Measurements from ENCODE around the gene IKZF3. TPM values are rescaled to one million over a fixed set of nuclear protein-coding genes. Genes with fewer than 3 reads are reported as not detected.
"Not testable (repeated sequence)": the region's sequence is repeated elsewhere in the genome, so short reads cannot be mapped to it uniquely, and the experiment has no call there.

Gene IKZF3
- 208 and 220 TPM in 2 replicates for total RNA-seq

- peak; percentile 58 for ATAC-seq (ENCODE audit: low read depth)
- peaks cover 5% of the 10 kb centered on the region for H3K9me3 Mint-ChIP-seq
- POLR2A ChIA-PET: interaction anchor here (0.5 to 8.5 kb wide), 22 partner anchors 15 to 242 kb away, joined by 3 to 165 read pairs (median 7); partner anchors contain the start of genes LRRC3C, MIEN1, ORMDL3 and PGAP3
- no peak for TF ChIP-seq CTCF (IDR thresholded peaks at IDR 0.05)
- DNase-seq: peak; percentile 78
- peaks cover 71% of the 10 kb centered on the region for H3K4me1 Mint-ChIP-seq
- H3K27ac Mint-ChIP-seq: peak within 1 kb of the TSS; percentile 99
- CTCF ChIA-PET: interaction anchor here (0.9 to 2.6 kb wide), 10 partner anchors 17 to 243 kb away, joined by 3 to 26 read pairs (median 4); partner anchors contain the start of gene MIEN1
- intact Hi-C loops (cut with micrococcal nuclease): loop anchor here (1.0 to 10.0 kb wide), 9 partner anchors 42 to 1159 kb away; partner anchors contain the start of genes MIEN1, MLLT6, PGAP3 and PSMD3
- H3K4me3 Mint-ChIP-seq: peak within 1 kb of the TSS; percentile 98
- no peaks in the 10 kb centered on the region for H3K27me3 Mint-ChIP-seq
- H3K36me3 Mint-ChIP-seq (ENCODE audit: low read depth): peaks cover 43% of the 10 kb centered on the region
These were observed at the start of gene IKZF3 for GRCh38 chr17:39863918-39864746. Gene IKZF3 (minus strand): TSS chr17:39864312. CDS start chr17:39864126, 186 bp downstream.

- ChIA-PET CTCF (no interaction called here), POLR2A (no interaction called here)
- intact Hi-C loops (cut with micrococcal nuclease): no loop called here
- no peak overlapping the region for H3K27ac Mint-ChIP-seq
- H3K4me1 Mint-ChIP-seq: no peaks in the 10 kb centered on the region
- DNase-seq: no peak
- no peaks in the 10 kb centered on the region for H3K9me3 Mint-ChIP-seq
- ATAC-seq (ENCODE audit: low read depth): no peak
- peaks cover 39% of the 10 kb centered on the region for H3K36me3 Mint-ChIP-seq (ENCODE audit: low read depth)
- no peaks in the 10 kb centered on the region for H3K27me3 Mint-ChIP-seq
- TF ChIP-seq CTCF (IDR thresholded peaks at IDR 0.05): no peak
- H3K4me3 Mint-ChIP-seq: no peak overlapping the region
These were observed 44.8 kb upstream of the IKZF3 start for GRCh38 chr17:39908789-39909352.

GRCh38 chr17:39904990-39905288 lies 40.8 kb upstream of the IKZF3 start:
- intact Hi-C loops (cut with micrococcal nuclease): no loop called here
- peaks cover 30% of the 10 kb centered on the region for H3K36me3 Mint-ChIP-seq (ENCODE audit: low read depth)
- no peak overlapping the region for H3K4me3 Mint-ChIP-seq
- ATAC-seq (ENCODE audit: low read depth) (no peak), DNase-seq (no peak)
- TF ChIP-seq CTCF (IDR thresholded peaks at IDR 0.05): no peak
- peaks cover 5% of the 10 kb centered on the region for H3K4me1 Mint-ChIP-seq
- ChIA-PET CTCF (no interaction called here), POLR2A (no interaction called here)
- no peaks in the 10 kb centered on the region for H3K27me3 Mint-ChIP-seq
- H3K27ac Mint-ChIP-seq: no peak overlapping the region
- H3K9me3 Mint-ChIP-seq: no peaks in the 10 kb centered on the region

GRCh38 chr17:39903158-39903884 lies 39.2 kb upstream of the IKZF3 start:
- ChIA-PET POLR2A (no interaction called here), CTCF (no interaction called here)
- no peaks in the 10 kb centered on the region for H3K9me3 Mint-ChIP-seq
- no peak for DNase-seq
- no peak for TF ChIP-seq CTCF (IDR thresholded peaks at IDR 0.05)
- peak; percentile 37 for ATAC-seq (ENCODE audit: low read depth)
- H3K4me1 Mint-ChIP-seq: peaks cover 5% of the 10 kb centered on the region
- peaks cover 18% of the 10 kb centered on the region for H3K36me3 Mint-ChIP-seq (ENCODE audit: low read depth)
- H3K4me3 Mint-ChIP-seq: no peak overlapping the region
- no peaks in the 10 kb centered on the region for H3K27me3 Mint-ChIP-seq
- no peak overlapping the region for H3K27ac Mint-ChIP-seq
- intact Hi-C loops (cut with micrococcal nuclease): no loop called here

- POLR2A ChIA-PET; H3K9me3 Mint-ChIP-seq; ATAC-seq (ENCODE audit: low read depth); H3K27me3 Mint-ChIP-seq; H3K4me3 Mint-ChIP-seq; intact Hi-C loops (cut with micrococcal nuclease); DNase-seq; CTCF ChIA-PET; H3K27ac Mint-ChIP-seq; H3K4me1 Mint-ChIP-seq: not testable (repeated sequence)
- H3K36me3 Mint-ChIP-seq (ENCODE audit: low read depth): peaks cover 15% of the 10 kb centered on the region
These were observed 37.9 kb upstream of the IKZF3 start for GRCh38 chr17:39902027-39902426.

Data from activated B cell treated with CpG ODN at 0.5 μM for 24 hours (primary cell).